Body of pancreas (tissue), 4 donors: ENCODE data around the gene ADAMTS6.

Experiments
- POLR2A ChIP-seq, 3 donors: fragments of 450-650 bp; IDR thresholded peaks; one replicate each; pipeline ENCODE4 v1.6.1; 2016; ENCODE audit warnings: antibody characterized with exemption in 3 of 3, mild to moderate bottlenecking in 2 of 3
- TF ChIP-seq, protein P1 (sequence below), 7 experiments: fragments of 450-650 bp in 4 of 7; fragments of 200-600 bp in 3 of 7; sonication (generic) in 3 of 7; IDR thresholded peaks; one replicate each; pipeline ENCODE4 v1.5.1; 2016 to 2019; ENCODE audit warnings: antibody characterized with exemption in 7 of 7

DNA sequence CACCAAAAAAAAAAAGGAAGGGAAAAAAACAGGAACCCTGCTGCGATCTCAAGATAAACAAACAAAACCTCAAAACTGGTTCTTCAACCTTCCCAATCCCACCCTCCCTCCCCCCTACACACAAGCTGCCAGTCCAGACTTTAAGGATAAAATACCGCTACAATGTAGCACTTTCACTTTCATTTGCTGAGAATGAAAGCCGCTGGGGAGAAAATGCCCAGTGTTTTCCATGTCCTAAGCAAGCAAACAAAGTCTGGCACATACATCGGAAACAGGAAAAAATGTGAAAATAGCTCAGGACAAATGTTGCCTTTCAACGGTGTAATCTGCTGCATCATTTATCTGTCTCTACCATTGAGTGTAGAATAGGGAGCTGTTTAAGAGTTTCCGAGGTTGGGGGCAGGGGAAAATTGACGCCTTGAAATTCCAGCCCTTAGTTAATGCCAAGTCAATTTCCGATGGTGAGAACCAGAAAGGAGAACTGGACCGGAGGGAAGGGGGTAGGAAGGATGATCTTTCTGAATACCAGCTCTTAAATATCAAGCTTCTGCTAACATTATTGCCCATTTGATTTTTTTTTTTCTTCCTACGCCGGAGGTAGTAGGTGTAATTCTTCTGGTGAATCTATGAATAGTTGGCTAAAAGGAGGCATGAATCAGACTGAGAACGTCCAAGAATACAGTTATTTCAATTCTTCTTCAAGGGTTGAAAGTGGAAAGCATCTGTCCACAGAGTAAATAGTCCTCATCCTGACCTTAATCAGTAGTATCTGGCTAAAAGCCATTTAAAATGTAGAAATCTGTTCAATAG lies 1.2 kb upstream of the ADAMTS6 start:
- TF ChIP-seq, protein P1, sequence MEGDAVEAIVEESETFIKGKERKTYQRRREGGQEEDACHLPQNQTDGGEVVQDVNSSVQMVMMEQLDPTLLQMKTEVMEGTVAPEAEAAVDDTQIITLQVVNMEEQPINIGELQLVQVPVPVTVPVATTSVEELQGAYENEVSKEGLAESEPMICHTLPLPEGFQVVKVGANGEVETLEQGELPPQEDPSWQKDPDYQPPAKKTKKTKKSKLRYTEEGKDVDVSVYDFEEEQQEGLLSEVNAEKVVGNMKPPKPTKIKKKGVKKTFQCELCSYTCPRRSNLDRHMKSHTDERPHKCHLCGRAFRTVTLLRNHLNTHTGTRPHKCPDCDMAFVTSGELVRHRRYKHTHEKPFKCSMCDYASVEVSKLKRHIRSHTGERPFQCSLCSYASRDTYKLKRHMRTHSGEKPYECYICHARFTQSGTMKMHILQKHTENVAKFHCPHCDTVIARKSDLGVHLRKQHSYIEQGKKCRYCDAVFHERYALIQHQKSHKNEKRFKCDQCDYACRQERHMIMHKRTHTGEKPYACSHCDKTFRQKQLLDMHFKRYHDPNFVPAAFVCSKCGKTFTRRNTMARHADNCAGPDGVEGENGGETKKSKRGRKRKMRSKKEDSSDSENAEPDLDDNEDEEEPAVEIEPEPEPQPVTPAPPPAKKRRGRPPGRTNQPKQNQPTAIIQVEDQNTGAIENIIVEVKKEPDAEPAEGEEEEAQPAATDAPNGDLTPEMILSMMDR (IDR thresholded peaks at IDR 0.05) = no peak
- no peak for TF ChIP-seq POLR2A (IDR thresholded peaks at IDR 0.05)
